MM.1S (cell line): ENCODE results near the gene TEP1.

Experiments
- DNase-seq: peaks from one replicate; pipeline ENCODE4 v3.0.0-alpha.2; 2015
- H2AFZ ChIP-seq: fragments of 300-600 bp; sonication (generic); 2 replicates; pipeline ENCODE4 v1.6.0; 2016; ENCODE audit warnings: antibody characterized with exemption, low read length
- H3F3A ChIP-seq: fragments of 300-600 bp; sonication (generic); 2 replicates; pipeline ENCODE4 v1.6.1; 2016; ENCODE audit warnings: mild to moderate bottlenecking, antibody characterized with exemption, low read length, moderate library complexity, mixed read lengths; ENCODE audit not compliant: insufficient read depth
- H3K27ac ChIP-seq: fragments of 300-600 bp; sonication (generic); 2 replicates; pipeline ENCODE4 v1.5.1; 2016; ENCODE audit warnings: mild to moderate bottlenecking, low read length
- H3K27me3 ChIP-seq: fragments of 300-600 bp; sonication (generic); replicated peaks from 2 replicates; pipeline ENCODE4 v1.6.0; 2016; ENCODE audit warnings: low read length; ENCODE audit not compliant: insufficient read depth
- H3K36me3 ChIP-seq: fragments of 300-600 bp; sonication (generic); replicated peaks from 2 replicates; pipeline ENCODE4 v1.6.1; 2016; ENCODE audit warnings: mild to moderate bottlenecking, low read length, mixed read lengths; ENCODE audit not compliant: insufficient read depth
- H3K4me1 ChIP-seq: fragments of 300-600 bp; sonication (generic); 2 replicates; pipeline ENCODE4 v1.6.1; 2016; ENCODE audit warnings: low read length, mixed read lengths
- H3K4me2 ChIP-seq: fragments of 300-600 bp; sonication (generic); 2 replicates; pipeline ENCODE4 v1.6.0; 2016; ENCODE audit warnings: low read depth, low read length
- H3K4me3 ChIP-seq: fragments of 300-600 bp; sonication (generic); 2 replicates; pipeline ENCODE4 v1.5.1; 2016; ENCODE audit warnings: low read length, mixed read lengths
- H3K79me2 ChIP-seq: fragments of 300-600 bp; sonication (generic); 2 replicates; pipeline ENCODE4 v1.6.1; 2016; ENCODE audit warnings: mixed run types, low read length, mixed read lengths
- H3K9ac ChIP-seq: fragments of 300-600 bp; sonication (generic); 2 replicates; pipeline ENCODE4 v1.6.1; 2016; ENCODE audit warnings: low read length, mixed read lengths
- H3K9me2 ChIP-seq: fragments of 300-600 bp; sonication (generic); replicated peaks from 2 replicates; pipeline ENCODE4 v1.6.1; 2016; ENCODE audit warnings: mild to moderate bottlenecking, low read length, mixed read lengths; ENCODE audit not compliant: insufficient read depth
- H3K9me3 ChIP-seq: fragments of 300-600 bp; sonication (generic); replicated peaks from 2 replicates; pipeline ENCODE4 v1.6.1; 2016; ENCODE audit warnings: mild to moderate bottlenecking, low read length, mixed read lengths; ENCODE audit not compliant: insufficient read depth
- H4K20me1 ChIP-seq: fragments of 300-600 bp; sonication (generic); 2 replicates; pipeline ENCODE4 v1.6.1; 2016; ENCODE audit warnings: mild to moderate bottlenecking, low read length, moderate library complexity, mixed read lengths; ENCODE audit not compliant: insufficient read depth
- EZH2 ChIP-seq: fragments of 300-600 bp; sonication (generic); optimal IDR thresholded peaks from 2 replicates; pipeline ENCODE3; 2017; ENCODE audit warnings: low read depth, mild to moderate bottlenecking, antibody characterized with exemption, low read length, mixed read lengths
- EZH2phosphoT487 ChIP-seq: fragments of 300-600 bp; sonication (generic); IDR thresholded peaks from 2 replicates; pipeline ENCODE4 v1.6.1; 2018; ENCODE audit warnings: antibody characterized with exemption, low read length
- TF ChIP-seq, protein P1 (sequence below): fragments of 300-600 bp; sonication (generic); IDR thresholded peaks from 2 replicates; pipeline ENCODE4 v1.5.1; 2016; ENCODE audit warnings: antibody characterized with exemption, low read length, mixed read lengths

TEP1 gene

DNA sequence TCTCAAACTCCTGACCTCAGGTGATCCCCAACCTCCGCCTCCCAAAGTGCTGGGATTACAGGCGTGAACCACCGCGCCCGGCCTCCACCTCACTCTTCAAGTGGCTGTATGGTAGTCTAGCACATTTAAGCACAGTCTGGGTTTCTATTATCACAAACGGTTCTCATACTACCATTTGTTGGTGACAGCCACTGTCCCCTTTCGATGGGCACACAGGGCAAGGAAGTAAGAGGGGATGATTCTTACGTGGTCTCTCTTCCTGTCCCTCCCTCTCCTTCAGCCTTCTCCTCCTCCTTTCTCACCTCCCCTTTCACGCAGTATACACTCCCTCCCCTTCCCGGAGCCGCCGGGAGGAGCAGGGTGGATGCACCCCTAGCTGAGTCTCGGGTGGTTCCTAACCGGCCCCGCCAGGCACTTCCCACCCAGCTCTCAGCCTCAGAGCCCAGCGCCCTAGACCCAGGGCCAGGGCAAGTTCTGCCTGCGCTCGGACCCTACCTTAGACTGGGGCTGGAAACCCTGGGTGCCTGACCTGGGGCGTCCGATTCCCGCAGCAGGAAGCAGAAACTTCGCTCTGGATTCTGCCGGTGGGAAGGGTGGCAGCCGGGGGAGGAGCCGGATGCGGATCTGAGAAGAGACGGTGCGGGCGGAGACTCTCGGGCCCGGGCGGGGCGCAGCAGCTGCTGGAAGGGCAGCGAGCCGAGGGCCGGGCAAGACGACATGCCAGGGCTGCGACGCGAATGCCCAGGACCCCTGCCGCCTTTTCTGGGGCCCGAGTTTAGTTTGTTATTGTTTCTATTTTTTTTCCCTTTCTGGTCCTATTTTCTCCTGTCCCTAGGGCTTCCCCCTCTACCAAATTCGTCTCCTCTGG lies at the start of gene TEP1:
TEP1 (minus strand) TSS at position 626 of the 868 bp plus-strand sequence. CDS start 5,062 bp downstream, outside the sequence.
- DNase-seq, result peak; percentile 17
- Histone ChIP-seq H3K79me2 (peaks cover 14% of the 10 kb centered on the region), H4K20me1 (no peaks in the 10 kb centered on the region), H3K36me3 (no peaks in the 10 kb centered on the region), H3K4me3 (peak within 1 kb of the TSS; percentile 86), H3K27ac (peak within 1 kb of the TSS; percentile 66; the same call in 1 of the 2 replicates), H3K27me3 (no peaks in the 10 kb centered on the region), H2AFZ (peak within 1 kb of the TSS; percentile 85), H3K9ac (peak within 1 kb of the TSS; percentile 68), H3K4me2 (peak within 1 kb of the TSS; percentile 94), H3F3A (no peaks in the 10 kb centered on the region; the same call in 1 of the 2 replicates), H3K9me3 (no peaks in the 10 kb centered on the region), H3K4me1 (no peaks in the 10 kb centered on the region; the same call in 1 of the 2 replicates), H3K9me2 (no peaks in the 10 kb centered on the region)
- no peak for TF ChIP-seq EZH2
- TF ChIP-seq EZH2phosphoT487, result no peak
- TF ChIP-seq, protein P1, sequence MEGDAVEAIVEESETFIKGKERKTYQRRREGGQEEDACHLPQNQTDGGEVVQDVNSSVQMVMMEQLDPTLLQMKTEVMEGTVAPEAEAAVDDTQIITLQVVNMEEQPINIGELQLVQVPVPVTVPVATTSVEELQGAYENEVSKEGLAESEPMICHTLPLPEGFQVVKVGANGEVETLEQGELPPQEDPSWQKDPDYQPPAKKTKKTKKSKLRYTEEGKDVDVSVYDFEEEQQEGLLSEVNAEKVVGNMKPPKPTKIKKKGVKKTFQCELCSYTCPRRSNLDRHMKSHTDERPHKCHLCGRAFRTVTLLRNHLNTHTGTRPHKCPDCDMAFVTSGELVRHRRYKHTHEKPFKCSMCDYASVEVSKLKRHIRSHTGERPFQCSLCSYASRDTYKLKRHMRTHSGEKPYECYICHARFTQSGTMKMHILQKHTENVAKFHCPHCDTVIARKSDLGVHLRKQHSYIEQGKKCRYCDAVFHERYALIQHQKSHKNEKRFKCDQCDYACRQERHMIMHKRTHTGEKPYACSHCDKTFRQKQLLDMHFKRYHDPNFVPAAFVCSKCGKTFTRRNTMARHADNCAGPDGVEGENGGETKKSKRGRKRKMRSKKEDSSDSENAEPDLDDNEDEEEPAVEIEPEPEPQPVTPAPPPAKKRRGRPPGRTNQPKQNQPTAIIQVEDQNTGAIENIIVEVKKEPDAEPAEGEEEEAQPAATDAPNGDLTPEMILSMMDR, result no peak

DNA sequence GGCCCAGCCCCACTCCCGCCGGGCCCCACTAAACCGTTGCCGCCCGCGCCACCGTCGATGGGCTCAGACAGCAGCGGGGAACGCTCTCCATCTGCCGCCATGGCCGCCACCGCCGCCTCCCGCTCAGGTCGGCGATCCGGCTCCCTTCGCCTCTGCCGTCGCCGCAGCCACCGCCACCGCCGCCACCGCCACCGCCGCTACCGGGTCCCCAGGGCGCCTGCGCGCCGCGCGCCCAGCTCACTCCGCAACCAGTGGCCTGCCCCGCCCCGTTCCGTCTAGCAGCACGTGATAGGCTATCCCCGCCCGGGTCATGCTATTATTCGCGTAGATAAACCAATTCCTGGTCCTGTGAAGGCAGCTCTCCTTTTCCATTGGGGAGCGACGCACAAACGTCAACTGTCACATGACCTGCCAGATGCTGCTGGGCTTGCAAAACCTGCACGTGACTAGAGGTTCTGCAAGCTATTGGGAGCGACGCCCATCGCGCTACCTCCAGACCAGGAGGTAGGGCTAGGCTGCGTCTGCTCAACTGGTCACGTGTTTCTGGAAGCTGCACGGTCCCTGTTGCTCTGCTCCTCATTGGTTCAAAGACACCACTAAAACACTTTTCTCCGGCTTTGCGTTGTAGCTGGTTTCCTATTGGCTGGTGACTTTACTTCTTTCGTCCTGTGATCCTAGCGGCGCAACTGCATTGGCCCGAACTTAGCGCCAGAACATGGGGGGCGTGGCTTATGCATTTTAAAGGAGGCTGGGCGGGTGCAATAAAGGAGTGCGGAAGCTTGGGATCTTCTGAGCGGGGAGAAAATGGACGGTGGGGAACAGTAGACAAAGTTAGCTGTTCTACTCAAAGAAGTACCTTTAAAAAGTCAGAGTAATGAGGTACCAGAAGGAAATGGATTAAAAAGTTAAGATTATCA lies 48.2 kb upstream of the TEP1 start, which contains the start of gene PIP4P1:
PIP4P1 (minus strand) TSS at position 210 of the 917 bp plus-strand sequence; CDS start at position 101, 109 bp downstream.
- no peaks in the 10 kb centered on the region for H3K36me3 ChIP-seq
- peak within 1 kb of the TSS; percentile 59 for H3K4me2 ChIP-seq
- peaks cover 16% of the 10 kb centered on the region for H3K79me2 ChIP-seq
- H2AFZ ChIP-seq, result 0 out of 2 replicates have a peak within 1 kb of the TSS, but pooled peaks have one; percentile 34
- H3K4me1 ChIP-seq, result 0 out of 2 replicates have a peak, but pooled peaks cover 4% of the 10 kb centered on the region
- TF ChIP-seq, protein P1, result no peak
- TF ChIP-seq EZH2phosphoT487, result no peak
- TF ChIP-seq EZH2, result no peak
- H3K9me3 ChIP-seq, result no peaks in the 10 kb centered on the region
- H3K27ac ChIP-seq, result peak within 1 kb of the TSS; percentile 93
- peak within 1 kb of the TSS; percentile 93 for H3K9ac ChIP-seq
- H3K4me3 ChIP-seq, result peak within 1 kb of the TSS; percentile 64
- no peaks in the 10 kb centered on the region for H3K27me3 ChIP-seq
- peaks cover 18% of the 10 kb centered on the region; the same call in 1 of the 2 replicates for H3F3A ChIP-seq
- H4K20me1 ChIP-seq, result peaks cover 3% of the 10 kb centered on the region; the same call in 1 of the 2 replicates
- DNase-seq, result peak; percentile 98
- no peaks in the 10 kb centered on the region for H3K9me2 ChIP-seq

DNA sequence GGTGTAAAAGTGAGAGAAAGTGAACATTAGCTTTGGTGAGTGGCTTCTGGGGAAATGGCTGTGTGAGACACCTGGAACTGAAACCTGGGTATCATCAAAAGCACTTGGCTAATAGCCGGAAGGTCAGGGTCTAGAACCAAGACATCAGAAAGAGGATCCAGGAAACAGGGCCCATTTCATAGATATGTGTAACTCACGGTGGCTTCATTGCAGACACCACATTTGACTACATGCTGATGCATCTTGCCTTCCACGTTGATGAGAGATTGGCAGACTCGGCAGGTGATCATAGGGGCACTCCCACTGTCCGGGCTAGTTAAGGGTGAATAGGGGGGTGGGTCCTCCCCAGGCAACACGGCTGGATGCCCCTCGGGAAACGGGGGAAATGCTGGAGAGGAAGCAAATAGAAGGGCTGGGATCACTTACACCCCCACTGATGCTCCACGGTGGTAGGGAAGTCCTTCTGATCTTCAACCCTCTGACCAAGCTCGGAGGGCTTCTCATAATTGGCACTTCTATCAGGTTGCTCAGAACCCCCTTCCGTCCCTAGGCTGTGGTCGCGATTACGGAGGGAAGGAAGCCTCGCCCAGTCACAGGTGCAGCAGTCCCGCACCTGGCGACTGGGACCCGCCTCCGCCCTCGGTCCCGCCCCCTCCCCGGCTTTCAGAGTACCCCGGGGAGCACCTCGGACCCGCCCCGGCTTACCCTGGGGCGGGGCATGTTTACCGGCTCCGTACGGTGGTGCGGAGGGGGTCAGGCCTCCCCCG lies 47.3 kb upstream of the TEP1 start:
- Histone ChIP-seq H3K4me2 (peak overlapping the region; percentile 43), H3K36me3 (no peaks in the 10 kb centered on the region), H3K4me1 (0 out of 2 replicates have a peak, but pooled peaks cover 4% of the 10 kb centered on the region), H3K9ac (peak overlapping the region; percentile 93), H3F3A (peaks cover 18% of the 10 kb centered on the region; the same call in 1 of the 2 replicates), H3K27me3 (no peaks in the 10 kb centered on the region), H3K9me3 (no peaks in the 10 kb centered on the region), H3K79me2 (peaks cover 24% of the 10 kb centered on the region), H2AFZ (no peak overlapping the region), H3K9me2 (no peaks in the 10 kb centered on the region), H3K4me3 (peak overlapping the region; percentile 64), H4K20me1 (peaks cover 3% of the 10 kb centered on the region; the same call in 1 of the 2 replicates), H3K27ac (peak overlapping the region; percentile 93)
- TF ChIP-seq, protein P1, result no peak
- TF ChIP-seq EZH2, result no peak
- no peak for TF ChIP-seq EZH2phosphoT487
- DNase-seq, result peak; percentile 64
